GM12892 (cell line): ENCODE results near the gene ATP2B3.

Source experiments
- POLR2A ChIP-seq: IDR thresholded peaks from 2 replicates; pipeline ENCODE4 v1.6.1; 2011; ENCODE audit warnings: low read depth, low read length, control low read depth
- POLR2AphosphoS5 ChIP-seq: IDR thresholded peaks from 2 replicates; pipeline ENCODE4 v1.6.1; 2011; ENCODE audit warnings: low read depth, low read length, control low read depth
- TAF1 ChIP-seq: IDR thresholded peaks from 2 replicates; pipeline ENCODE4 v1.6.1; 2011; ENCODE audit warnings: low read depth, mild to moderate bottlenecking, control low read depth, low read length, borderline replicate concordance

- TF ChIP-seq POLR2A = no peak
- TF ChIP-seq POLR2AphosphoS5 = no peak
- TF ChIP-seq TAF1 = no peak
These were observed 84.2 kb downstream of the ATP2B3 start for GRCh38 chrX:153601511-153602110.
